ENCODE data around the gene MTCL1. TPM values are rescaled to one million over a fixed set of nuclear protein-coding genes. Genes with fewer than 3 reads are reported as not detected.

The MTCL1 gene
- total and polyA plus RNA-seq, 4 donors, result 0.65 to 5.4 (median 1.4) TPM

DNA sequence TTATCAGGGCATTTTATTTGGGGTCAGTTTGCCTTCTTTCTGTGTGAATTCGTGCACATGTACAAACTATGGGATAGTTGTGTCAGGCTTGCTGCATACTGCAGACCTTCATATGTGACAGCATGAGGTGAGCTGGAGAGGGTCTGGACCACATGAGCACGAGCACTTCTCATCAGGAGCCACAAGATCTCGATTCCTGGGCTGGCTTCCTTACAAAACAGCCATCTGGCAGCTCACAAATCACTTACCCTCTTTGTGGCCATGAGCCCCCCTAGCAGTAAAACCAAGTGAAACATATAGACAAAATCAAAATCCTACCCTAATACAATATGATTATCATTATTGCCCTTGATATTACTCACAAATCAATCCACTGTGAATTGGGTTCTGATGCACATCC lies 121.2 kb downstream of the MTCL1 start:
- no peaks in the 10 kb centered on the region for H3K27me3 ChIP-seq (ENCODE audit: control insufficient read depth in 4 of 4, insufficient read depth in 4 of 4, low read length in 3 of 4)
- no peaks in the 10 kb centered on the region for H3K4me1 ChIP-seq (ENCODE audit: control insufficient read depth in 4 of 4, insufficient read depth in 4 of 4, low read length in 3 of 4)
- no peak for TF ChIP-seq TAF1 (conservative IDR thresholded peaks at IDR 0.05)
- TF ChIP-seq FOXA1 (IDR thresholded peaks at IDR 0.05), result no peak
- TF ChIP-seq ZBTB33 (IDR thresholded peaks at IDR 0.05), result no peak
- TF ChIP-seq RAD21 (IDR thresholded peaks at IDR 0.05), result no peak
- no peak for TF ChIP-seq FOXA2 (IDR thresholded peaks at IDR 0.05)
- TF ChIP-seq HNF4G (IDR thresholded peaks at IDR 0.05), result no peak
- H3K36me3 ChIP-seq (ENCODE audit: control insufficient read depth in 4 of 4, insufficient read depth in 3 of 4, low read depth in 1 of 4, low read length in 3 of 4), result no peaks in the 10 kb centered on the region
- H3K27ac ChIP-seq (ENCODE audit: low read depth in 1 of 2, low read length in 2 of 2), result no peak overlapping the region
- DNase-seq (ENCODE audit: low spot score), result no peak
- no peak overlapping the region for H3K9ac ChIP-seq (ENCODE audit: low read depth in 1 of 2, low read length in 2 of 2)
- H3K4me3 ChIP-seq (ENCODE audit: low read depth in 1 of 3, low read length in 3 of 3), result no peak overlapping the region
- WGBS, result 92% methylated on average over 3 of the region's 3 CpGs
- no peaks in the 10 kb centered on the region for H3K9me3 ChIP-seq (ENCODE audit: control insufficient read depth in 4 of 4, low read length in 3 of 4)

GRCh38 chr18:8826971-8827370 lies 121.6 kb downstream of the MTCL1 start:
- no peaks in the 10 kb centered on the region for H3K36me3 ChIP-seq (ENCODE audit: control insufficient read depth in 4 of 4, insufficient read depth in 3 of 4, low read depth in 1 of 4, low read length in 3 of 4)
- H3K4me3 ChIP-seq (ENCODE audit: low read depth in 1 of 3, low read length in 3 of 3), result no peak overlapping the region
- no peaks in the 10 kb centered on the region for H3K4me1 ChIP-seq (ENCODE audit: control insufficient read depth in 4 of 4, insufficient read depth in 4 of 4, low read length in 3 of 4)
- H3K27me3 ChIP-seq (ENCODE audit: control insufficient read depth in 4 of 4, insufficient read depth in 4 of 4, low read length in 3 of 4), result no peaks in the 10 kb centered on the region
- DNase-seq (ENCODE audit: low spot score), result no peak
- TF ChIP-seq HNF4G (IDR thresholded peaks at IDR 0.05), result no peak
- no peak for TF ChIP-seq GABPA (IDR thresholded peaks at IDR 0.05 in 1 of 2, conservative IDR thresholded peaks at IDR 0.05 in 1 of 2)
- TF ChIP-seq NR2F2 (IDR thresholded peaks at IDR 0.05), result no peak
- TF ChIP-seq CTCF (IDR thresholded peaks at IDR 0.05; ENCODE audit: low read depth, low read length, missing input control), result no peak
- TF ChIP-seq RXRA (IDR thresholded peaks at IDR 0.05), result no peak
- no peak overlapping the region for H3K27ac ChIP-seq (ENCODE audit: low read depth in 1 of 2, low read length in 2 of 2)
- no peaks in the 10 kb centered on the region for H3K9me3 ChIP-seq (ENCODE audit: control insufficient read depth in 4 of 4, low read length in 3 of 4)
- no peak overlapping the region for H3K9ac ChIP-seq (ENCODE audit: low read depth in 1 of 2, low read length in 2 of 2)
- 93% methylated on average over 12 of the region's 12 CpGs for WGBS

GRCh38 chr18:8828300-8828699 lies 122.9 kb downstream of the MTCL1 start:
- no peak overlapping the region for H3K9ac ChIP-seq (ENCODE audit: low read depth in 1 of 2, low read length in 2 of 2)
- no peaks in the 10 kb centered on the region for H3K9me3 ChIP-seq (ENCODE audit: control insufficient read depth in 4 of 4, low read length in 3 of 4)
- no peaks in the 10 kb centered on the region for H3K27me3 ChIP-seq (ENCODE audit: control insufficient read depth in 4 of 4, insufficient read depth in 4 of 4, low read length in 3 of 4)
- H3K4me1 ChIP-seq (ENCODE audit: control insufficient read depth in 4 of 4, insufficient read depth in 4 of 4, low read length in 3 of 4), result no peaks in the 10 kb centered on the region
- WGBS, result 85% methylated on average over 7 of the region's 7 CpGs
- H3K27ac ChIP-seq (ENCODE audit: low read depth in 1 of 2, low read length in 2 of 2), result no peak overlapping the region
- no peak for DNase-seq (ENCODE audit: low spot score)
- H3K36me3 ChIP-seq (ENCODE audit: control insufficient read depth in 4 of 4, insufficient read depth in 3 of 4, low read depth in 1 of 4, low read length in 3 of 4), result no peaks in the 10 kb centered on the region
- no peak overlapping the region for H3K4me3 ChIP-seq (ENCODE audit: low read depth in 1 of 3, low read length in 3 of 3)
- TF ChIP-seq CTCF (IDR thresholded peaks at IDR 0.05; ENCODE audit: low read depth, low read length, missing input control), result no peak
- no peak for TF ChIP-seq JUND (IDR thresholded peaks at IDR 0.05)
- TF ChIP-seq ZBTB33 (IDR thresholded peaks at IDR 0.05), result no peak
- TF ChIP-seq, protein P1, sequence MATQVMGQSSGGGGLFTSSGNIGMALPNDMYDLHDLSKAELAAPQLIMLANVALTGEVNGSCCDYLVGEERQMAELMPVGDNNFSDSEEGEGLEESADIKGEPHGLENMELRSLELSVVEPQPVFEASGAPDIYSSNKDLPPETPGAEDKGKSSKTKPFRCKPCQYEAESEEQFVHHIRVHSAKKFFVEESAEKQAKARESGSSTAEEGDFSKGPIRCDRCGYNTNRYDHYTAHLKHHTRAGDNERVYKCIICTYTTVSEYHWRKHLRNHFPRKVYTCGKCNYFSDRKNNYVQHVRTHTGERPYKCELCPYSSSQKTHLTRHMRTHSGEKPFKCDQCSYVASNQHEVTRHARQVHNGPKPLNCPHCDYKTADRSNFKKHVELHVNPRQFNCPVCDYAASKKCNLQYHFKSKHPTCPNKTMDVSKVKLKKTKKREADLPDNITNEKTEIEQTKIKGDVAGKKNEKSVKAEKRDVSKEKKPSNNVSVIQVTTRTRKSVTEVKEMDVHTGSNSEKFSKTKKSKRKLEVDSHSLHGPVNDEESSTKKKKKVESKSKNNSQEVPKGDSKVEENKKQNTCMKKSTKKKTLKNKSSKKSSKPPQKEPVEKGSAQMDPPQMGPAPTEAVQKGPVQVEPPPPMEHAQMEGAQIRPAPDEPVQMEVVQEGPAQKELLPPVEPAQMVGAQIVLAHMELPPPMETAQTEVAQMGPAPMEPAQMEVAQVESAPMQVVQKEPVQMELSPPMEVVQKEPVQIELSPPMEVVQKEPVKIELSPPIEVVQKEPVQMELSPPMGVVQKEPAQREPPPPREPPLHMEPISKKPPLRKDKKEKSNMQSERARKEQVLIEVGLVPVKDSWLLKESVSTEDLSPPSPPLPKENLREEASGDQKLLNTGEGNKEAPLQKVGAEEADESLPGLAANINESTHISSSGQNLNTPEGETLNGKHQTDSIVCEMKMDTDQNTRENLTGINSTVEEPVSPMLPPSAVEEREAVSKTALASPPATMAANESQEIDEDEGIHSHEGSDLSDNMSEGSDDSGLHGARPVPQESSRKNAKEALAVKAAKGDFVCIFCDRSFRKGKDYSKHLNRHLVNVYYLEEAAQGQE (IDR thresholded peaks at IDR 0.05), result no peak
- TF ChIP-seq RXRA (IDR thresholded peaks at IDR 0.05), result no peak
- TF ChIP-seq GABPA (IDR thresholded peaks at IDR 0.05 in 1 of 2, conservative IDR thresholded peaks at IDR 0.05 in 1 of 2), result no peak
- TF ChIP-seq HNF4A (conservative IDR thresholded peaks at IDR 0.05), result no peak
- TF ChIP-seq EGR1 (IDR thresholded peaks at IDR 0.05; ENCODE audit: low read depth in 2 of 2), result no peak
- TF ChIP-seq TAF1 (conservative IDR thresholded peaks at IDR 0.05), result no peak
- TF ChIP-seq FOXA1 (IDR thresholded peaks at IDR 0.05), result no peak
- no peak for TF ChIP-seq SP1 (IDR thresholded peaks at IDR 0.05)
- no peak for TF ChIP-seq RAD21 (IDR thresholded peaks at IDR 0.05)
- TF ChIP-seq, protein P2, sequence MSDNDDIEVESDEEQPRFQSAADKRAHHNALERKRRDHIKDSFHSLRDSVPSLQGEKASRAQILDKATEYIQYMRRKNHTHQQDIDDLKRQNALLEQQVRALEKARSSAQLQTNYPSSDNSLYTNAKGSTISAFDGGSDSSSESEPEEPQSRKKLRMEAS (IDR thresholded peaks at IDR 0.05), result no peak
- no peak for TF ChIP-seq NR2F2 (IDR thresholded peaks at IDR 0.05)
